GM19397 (cell line): ENCODE data around the gene KAT2A.

ENCODE experiments used
- ATAC-seq: cut with Tn5 transposase; IDR thresholded peaks from one replicate; pipeline ENCODE4 v1.9.1; 2021; ENCODE audit warnings: mild to moderate bottlenecking, moderate library complexity; ENCODE audit not compliant: unreplicated experiment

Gene KAT2A

DNA sequence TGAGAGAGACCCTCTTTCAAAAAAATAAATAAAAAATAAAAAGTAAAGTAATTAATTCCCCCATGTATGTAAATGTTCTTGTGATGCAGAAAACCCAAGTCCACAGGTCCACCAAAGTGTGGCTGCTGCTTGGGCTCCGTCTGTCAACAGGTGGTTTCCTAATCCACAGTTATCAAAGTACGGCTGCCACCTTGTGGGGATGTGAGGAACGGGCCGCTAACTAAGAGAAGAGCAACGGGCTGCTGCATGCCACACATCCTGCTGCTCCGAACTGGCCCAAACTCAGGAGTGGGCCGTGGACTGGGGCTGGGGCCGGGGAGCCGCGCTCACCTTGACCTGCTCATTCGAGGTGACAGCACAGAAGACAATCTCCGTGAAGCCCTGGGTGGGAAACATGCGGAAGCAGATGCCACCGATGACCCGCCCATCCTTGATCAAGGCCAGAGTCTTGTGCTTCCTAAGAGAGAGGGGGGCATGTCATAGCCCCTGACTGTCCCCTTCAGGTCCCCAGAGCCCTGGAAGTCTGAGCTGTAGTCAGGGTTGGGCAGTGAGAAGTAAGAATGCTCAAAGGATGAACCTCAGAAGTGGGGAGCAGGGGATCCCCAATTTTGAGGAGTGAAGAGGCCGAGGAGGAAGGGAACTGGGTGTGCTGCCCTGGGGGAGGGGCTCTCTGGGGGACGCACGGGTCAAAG is 4.3 kb downstream of the KAT2A start:
- ATAC-seq: no peak

DNA sequence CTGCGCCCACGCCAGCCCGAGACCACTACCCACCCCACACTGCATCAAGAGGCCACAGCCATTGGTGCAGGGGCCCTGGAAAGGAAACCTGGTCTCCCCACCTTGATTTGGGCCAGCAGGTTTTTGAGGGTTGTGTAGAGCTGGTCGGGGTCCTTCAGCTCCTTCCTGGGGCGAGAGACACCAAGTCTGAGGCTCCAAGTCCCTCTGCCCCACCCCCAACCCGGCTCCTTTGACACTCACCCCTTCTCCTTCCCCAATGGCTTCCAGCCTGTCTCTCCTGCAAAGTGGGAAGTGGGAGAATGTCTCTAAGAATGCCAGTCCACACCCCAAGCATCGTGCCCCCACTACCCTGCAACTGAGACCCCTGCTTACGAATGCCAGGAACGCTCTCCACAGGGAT is 7.0 kb downstream of the KAT2A start:
- no peak for ATAC-seq

DNA sequence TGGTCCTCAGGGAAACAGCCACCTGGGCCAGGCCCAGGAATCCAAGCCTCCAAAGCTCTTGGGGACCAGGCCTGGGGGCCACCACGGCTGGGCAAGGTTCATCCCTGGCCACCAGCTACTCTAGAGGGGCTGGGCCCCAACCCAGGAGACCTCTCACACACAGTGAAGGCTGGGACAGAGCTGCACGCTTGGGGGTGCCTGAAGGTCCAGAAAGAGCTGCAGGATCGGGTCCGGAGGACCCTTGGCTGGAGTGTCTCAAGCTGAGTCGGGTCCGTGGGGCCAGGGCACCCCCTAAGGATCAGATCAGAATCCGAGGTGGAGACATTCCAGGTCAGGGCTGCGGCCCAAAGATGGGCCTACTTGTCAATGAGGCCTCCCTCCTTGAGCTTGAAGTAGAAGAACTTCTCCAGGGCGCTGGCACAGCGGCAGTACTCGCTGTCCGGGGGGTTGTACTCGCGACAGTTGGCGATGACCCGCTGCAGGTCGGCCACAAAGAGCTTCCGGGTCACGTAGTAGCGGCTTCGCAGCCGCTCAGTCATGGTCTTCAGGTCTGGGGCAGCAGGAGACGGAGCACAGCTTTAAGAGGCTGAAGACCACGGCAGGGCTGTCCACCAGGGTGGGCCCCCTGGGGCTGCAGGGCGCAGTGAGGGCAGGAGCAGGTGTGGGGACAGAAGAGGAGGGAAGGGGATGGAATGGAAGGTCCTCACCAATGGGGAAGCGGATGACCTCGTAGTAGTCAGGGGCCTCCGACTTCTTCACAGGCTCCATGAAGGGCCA is 7.7 kb downstream of the KAT2A start:
- ATAC-seq: no peak

DNA sequence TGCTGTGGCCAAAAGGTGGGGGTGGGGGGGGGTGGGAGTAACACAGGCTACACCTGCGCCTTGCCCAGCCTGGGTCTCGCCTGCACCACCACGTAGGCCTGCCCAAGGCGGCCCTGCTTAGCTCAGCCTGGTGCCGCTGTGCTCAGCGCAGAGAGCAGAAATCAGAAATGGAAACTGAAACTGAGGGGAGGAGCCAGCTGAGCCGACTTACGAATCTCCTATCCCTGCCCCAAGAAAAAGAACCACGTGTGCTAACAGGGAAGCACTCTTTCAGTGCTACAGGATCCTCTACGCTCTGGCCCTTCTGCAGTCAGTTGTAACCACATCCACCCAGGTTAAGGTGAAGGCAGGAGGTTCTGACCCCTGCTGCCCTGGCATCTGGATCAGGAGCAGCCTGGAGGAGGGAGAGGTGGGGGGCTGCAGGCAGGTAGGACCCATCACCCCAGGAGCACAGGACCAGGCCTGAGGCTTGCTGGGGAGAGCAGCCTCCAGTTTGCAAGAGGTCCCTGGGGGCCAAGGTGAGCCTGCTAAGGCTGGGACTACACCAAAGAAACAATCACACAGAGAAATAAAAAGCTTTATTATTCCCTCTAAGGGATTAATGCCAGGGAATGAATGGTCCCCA is 8.5 kb downstream of the KAT2A start, which contains the start of gene DHX58:
TSS of gene DHX58 (minus strand) at position 163 of the 625 bp plus-strand sequence. CDS start 822 bp downstream, outside the sequence.
- ATAC-seq: peak; percentile 57

DNA sequence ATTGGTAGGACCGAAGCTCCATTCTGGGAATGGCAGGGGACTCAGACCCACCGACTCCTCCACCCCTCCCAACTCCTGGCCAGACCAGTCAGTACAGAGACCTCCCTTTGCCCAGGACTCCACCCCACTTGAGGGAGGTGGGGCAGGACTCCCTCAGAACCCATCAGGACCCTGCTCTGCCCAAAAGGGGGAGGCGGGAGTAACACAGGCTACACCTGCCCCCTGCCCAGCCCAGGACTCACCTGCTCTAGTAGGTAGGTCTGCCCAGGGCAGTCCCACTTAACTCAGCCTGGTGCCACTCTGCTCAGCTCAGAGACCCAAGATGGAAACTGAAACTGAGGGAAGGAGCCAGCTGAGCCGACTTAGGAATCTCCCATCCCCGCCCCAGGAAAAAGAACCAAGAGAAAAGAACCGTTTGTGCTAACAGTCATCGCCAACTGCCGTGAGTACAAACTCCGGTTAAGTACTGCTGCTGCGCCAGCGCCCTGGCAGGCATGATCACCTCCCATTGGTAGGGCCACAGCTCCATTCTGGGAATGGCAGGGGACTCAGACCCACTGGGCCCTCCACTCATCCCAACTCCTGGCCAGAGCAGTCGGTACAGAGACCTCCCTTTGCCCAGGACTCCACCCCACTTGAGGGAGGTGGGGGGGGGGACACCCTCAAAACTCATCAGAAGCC is 9.2 kb downstream of the KAT2A start:
- ATAC-seq: no peak

DNA sequence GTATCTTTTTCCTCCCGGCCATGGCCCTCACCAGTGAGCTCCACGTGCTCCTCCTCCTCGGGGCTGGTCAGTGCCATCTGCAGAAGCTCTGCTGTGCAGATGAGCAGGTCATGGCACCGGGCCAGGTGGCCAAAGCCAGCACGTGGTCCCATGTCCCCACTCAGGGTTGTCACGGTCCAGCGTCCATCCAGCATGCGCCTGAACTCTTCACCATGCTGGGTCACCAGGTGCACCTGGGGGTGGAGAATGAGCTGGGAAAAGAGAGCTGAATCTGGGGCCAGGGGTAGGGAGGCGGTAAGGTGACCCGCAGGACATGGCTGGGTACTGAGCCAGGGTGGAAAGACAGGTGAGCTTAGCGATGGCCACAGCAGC is 9.9 kb downstream of the KAT2A start:
- ATAC-seq: no peak

DNA sequence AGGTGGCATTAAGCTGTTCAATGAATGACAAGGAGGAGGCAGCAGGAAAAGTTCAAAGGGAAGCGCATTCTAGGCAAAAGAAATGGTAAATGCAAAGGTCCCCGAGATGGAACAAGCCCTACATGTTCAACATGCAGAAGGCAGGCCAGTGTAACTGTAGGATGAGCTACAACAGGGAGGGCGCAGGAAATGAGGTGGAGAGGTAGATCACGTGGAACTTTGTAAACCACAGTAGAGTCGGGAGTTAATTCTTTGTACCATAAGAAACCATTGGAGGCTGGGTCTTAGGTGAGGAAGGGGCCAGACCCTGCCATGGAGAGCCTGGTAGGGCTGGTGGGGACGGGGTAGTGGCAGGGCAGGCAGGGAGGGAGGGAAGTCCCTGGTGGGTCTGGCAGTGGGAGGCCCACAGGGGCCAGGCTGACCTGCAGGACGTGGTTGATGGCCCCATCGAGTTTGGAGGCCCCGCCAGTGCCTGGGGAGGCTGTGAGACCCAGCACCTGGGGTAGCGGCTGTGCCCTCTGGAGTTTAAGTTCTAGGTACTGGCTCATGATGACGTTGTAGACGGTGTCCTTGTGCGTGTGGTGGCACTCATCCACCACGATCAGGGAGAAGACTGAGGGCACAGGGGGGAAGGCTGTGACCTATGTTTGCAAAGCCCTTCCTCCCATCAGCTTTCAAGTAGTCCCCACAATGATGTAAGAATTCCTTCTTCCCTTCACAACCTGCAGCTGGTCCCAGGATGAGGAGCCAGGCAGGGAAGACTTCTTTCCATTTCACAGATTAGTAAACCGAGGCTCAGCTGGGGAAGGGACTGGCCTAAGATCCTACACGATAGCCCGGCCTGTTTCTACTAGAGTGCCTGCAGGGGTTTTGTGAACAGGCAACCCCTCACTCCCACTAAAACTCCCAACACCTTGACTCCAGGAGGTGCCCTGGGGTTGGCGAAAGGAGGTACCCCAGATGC is 10.6 kb downstream of the KAT2A start:
- no peak for ATAC-seq

DNA sequence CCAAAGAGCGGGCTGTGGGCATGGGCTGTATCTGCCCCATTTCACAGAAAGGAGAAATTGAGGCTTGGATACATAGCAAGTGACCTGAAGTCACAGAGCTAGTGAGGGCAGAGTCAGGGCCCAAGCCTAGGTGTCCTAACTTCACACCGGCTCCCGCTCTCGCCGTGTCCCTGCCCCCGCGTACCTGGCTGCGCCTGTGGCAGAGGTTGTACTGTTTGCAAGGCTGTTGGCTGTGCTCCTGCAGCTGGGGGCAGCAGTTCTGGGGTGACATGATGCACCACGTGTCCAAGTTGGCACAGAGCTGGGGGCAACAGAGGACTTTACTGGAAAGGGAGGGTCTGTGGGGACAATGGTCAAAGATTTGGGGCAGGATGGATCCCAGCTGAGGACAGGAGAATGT is 12.1 kb downstream of the KAT2A start:
- ATAC-seq: no peak

DNA sequence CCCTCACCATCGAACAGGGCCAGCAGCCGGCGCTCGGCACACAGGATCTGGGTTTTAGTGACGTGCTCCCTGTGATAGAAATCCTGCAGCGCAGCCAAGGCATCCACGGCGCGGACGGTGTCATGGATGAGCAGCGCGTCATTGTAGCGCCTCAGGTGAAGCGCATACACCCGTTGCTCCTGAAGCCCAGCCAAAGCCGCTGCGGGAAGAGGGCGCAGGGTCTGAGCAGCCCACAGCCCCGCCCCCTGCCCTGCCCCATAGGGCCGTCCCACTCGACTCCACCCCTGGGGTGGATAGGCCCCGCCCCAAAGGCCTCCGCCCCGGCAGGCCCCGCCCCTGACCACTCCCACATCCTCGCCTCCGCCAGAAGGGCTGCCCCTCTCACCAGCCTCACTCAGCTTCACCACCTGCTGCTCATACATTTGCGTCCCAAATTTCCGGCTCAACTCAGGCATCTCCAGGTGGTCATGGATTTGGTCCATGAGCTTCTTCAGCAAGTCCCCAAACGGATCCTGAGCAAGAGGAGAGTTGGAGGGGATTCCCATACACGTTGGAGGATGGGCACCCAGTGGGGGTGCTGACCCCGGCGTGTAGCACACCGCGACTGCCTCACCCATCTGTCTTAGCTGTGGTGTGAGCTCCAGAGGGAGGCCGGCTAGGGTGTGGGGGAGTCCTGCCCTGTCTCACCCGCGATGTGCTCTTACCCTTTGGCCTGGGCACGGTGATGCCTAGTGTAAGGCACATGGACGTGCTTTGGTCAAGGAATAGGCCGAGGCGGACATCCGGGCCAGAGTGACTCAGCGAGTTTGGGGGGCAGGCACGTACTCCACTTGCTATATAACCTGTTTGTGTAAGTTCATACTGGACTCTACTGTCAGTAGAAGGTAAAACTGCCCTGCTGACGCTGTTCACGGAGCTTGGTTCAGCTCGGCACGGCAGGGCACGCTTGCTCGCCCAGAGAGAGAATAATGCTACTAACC is 13.3 kb downstream of the KAT2A start:
- ATAC-seq: peak; percentile 58

DNA sequence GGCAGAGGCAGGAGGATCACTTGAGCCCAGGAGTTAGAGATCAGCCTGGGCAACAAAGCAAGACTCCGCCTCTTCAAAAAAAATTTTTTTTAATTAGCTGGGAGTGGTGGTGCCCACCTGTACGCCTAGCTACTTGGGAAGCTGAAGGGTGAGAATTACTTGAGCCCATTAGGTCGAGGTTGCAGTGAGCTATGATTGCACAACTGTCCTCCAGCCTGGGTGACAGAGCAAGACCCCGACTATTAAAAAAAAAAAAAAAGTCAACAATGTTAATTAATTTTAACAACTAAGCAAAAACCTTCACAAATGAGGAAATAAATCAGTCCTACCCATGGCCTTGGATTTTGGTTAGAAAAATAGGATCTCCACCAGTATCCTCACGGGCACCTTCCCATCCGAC is 14.0 kb downstream of the KAT2A start:
- no peak for ATAC-seq

DNA sequence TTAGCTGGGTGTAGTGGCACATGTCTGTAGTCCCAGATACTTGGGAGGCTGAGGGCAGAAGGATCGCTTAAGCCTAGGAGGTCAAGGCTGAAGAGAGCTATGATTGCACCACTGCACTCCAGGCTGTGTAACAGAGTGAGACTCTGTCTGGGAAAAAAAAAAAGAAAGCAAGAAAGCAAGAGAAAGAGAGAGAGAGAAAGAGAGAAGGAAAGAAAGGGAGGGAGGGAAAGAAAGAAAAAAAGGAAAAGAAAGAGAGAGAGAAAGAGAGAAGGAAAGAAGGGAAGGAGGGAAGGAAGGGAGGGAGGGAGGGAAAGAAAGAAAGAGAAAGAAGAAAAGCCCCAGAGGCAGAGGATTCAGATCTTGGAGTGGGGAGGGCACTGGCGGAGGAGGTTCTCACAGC is 15.2 kb downstream of the KAT2A start:
- ATAC-seq: no peak

DNA sequence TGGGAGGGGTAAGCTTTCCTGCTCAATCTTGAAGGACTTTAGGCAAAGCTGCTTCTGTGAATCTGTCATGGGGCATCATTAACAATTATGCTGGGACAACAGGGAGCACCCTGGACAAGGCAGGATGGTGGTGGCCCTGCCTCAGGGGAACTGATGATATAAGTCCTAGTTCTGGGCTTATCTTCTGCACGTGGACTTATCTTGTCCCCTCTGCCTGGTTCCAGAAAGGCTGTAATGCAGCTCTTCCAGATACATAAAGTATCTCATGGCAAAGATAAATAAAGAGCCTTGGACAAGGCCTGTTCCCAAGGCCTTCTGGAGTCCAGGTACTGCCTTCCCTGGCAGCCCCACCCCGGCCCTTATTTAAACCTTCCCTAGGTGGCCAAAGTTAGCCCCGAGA is 16.9 kb downstream of the KAT2A start:
- ATAC-seq: no peak

DNA sequence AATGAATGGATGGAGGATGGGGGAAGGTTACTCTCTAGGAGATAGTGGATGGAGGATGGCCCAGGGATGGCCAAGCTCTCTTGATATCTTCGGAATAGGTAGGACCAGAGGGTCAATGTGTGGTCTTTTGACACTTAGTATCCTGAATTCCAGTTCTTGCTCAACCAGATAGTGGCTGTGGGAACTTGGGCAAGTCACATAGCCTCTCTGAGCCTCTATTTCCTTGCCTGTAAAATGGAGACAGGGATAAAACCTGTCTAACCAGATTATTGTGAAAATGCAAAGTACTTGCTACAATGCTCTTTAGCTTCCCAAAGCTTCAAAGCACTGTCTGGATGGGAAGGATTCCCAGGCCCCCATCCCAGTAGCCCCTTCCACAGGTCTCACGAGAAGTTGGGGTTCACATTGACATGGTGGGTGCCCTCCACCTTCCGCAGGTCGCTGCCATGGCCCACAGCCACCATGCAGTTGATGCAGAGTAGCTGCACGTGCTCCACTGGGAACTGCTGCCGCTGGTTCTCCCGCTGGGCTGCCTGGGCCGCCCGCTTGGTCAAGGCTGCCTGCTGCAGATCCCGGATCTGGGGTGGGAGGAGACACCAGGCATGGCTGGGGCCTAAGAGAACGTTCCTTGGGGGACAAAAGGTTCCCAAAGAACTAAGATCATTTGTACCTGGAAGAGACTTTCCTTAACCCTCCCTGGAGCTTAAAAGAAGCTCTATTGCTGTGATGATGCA is 17.8 kb downstream of the KAT2A start:
- ATAC-seq: no peak

DNA sequence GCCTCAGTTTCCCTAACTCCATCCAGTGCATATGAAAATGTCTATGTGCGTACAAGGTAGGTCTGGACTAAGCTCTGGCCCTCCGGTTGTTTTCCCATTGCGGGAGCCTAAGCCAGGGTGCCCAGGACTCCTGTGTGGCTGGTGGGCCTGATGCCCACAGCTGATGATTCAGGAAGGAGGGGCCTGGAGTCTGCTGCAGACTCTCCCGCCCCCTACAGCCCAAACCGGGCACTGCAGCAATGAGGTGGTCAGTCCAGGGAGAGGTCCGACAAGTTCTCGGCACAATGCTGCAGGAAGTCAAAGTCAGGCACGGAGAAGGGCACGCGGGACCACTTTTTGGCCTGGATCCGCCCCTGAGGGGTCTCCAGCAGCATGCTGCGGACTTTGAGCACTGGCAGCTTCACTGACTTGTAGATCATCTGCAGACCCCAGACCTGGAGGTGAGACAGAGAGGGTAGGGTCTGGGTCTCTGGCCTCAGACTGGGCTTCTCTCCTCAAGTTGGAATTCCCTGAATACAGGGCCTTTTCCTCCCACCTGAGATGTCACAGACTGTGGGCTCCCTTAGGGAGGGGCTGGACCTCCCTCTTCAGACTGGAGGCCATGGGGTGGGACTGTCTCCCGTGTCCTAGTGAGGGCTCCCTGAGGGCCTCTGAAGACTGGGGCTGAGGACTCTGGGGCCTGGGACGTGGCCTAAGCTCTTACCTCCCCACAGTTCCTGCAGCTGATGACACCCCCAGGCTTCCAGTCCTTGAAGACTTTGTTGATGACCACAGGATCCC is 19.5 kb downstream of the KAT2A start:
- no peak for ATAC-seq

DNA sequence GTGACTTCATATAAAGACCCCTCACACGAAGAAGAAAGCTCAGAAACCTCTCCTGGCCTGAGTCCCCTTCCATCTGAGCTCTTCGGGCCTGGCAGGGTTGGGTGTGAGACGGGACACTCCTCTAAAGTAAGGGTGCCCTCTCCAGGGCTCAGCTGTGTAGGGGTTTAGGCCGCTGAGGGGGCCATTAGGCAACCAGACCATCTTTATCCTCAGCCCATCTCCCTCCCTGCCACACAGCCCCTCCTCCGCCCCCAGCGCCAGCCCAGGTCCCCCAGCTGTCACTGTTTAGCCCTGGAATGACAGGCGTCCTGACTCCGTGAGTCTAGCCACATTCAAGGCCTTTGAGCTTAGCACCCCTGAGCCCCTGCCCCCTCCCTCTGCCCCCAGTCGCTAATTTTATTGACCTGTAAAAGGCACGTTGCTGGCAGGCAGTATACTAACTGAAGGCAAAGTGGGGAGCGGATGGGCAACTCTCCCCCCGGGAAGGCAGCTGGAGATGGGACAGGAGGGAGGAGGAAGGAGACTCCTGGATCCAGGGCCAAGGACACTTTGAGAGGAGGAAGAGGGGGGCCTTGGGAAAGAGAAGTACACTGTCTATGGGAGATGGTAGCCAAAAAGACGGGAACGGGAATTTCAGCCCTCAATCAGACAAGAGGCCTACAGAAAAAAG is 22.3 kb downstream of the KAT2A start:
- ATAC-seq: no peak

DNA sequence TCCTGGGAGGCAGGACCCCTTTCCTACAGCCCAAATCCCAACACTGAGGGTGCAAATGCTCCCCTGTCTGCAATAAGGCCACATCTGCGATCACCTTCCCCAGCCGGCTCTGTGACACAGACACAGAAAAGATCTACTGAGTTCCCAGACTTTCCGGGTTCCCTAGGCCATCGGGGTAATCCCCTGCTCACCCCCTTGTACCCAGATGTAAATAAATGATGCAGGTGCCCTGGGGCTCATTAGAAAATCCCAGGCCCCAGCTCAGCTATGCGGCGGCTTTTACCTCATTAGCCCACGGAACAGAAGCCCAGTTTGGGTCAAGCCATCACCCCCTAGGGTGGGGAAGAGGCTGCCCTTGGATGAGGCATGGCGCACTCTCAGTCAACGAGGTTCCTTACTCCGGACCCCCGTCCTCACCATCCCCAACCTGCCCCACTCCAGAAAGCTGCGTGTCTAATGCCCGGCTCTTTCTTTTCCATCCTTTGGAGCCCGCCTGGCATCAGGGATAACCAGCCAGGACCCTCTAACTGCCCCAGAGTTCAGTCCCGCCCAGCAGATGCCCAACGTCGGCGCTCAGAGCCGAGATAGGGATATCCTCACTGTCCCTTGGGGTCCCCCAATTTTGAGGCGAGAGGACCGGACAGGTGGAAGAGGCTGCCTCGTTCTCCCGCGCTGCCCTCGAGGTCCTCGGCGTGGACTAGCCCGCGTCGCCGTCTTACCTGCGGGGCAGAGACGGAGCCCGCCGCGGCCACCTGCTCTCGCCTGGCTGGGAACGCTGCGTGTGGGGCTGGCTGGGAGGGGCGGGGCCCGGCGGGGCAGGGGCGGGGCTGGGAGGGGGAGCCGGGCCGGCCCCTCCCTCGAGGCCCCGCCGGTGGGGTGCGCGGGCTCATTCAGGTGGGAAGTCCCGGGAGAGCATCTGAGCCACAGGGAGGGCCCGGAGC is 23.2 kb downstream of the KAT2A start, which contains the start of gene ZNF385C:
TSS of gene ZNF385C (minus strand) at position 783 of the 941 bp plus-strand sequence. CDS start 35,417 bp downstream, outside the sequence.
- ATAC-seq: no peak
